ENCODE results near the gene BMP4. TPM values are rescaled to one million over a fixed set of nuclear protein-coding genes. Genes with fewer than 3 reads are reported as not detected.

Gene BMP4
- total RNA-seq = 10 to 100 TPM in 3 of 4 donors, 1 to 10 TPM in 1; 9.1 to 24.5 (median 19.0) TPM

DNA sequence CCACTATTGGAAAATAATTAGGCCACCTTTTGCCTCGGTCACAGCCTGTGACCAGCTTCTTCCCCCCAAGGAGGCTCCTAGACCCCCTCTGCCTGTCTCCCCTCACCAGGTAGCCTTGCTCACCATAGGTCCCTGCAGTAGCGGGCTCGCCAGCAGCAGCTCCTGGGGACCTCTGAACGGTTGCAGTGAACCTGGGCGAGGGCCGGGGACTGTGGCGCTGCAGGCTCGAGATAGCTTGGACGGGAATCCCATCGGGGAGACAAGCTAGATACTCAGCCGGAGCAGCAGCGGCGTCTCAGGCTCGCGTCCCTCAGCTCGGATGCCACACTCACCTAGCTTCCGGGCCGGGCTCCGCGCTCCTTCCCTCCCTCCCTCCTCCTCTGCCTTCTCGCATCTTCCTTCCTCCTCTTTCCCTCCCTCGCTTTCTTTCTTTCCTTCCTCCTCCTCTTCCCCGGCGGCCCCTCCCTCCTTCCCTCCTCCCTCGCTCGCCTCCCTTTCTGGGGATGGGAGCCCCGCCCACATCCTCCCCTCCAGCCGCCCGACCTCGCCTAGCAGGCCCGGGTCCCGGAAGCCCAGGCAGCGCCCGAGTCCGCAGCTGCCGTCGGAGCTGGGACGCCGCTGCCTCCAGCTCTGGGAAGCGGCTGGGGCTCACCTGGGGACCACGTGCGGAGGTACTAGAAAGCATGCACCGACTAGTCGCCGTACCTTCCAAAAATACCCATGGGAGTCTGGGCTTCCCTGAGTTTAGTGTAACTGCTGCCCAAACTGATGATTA is at the start of gene BMP4:
Gene BMP4 (minus strand): TSS at position 399 of the 775 bp plus-strand sequence. CDS start 4,603 bp downstream, outside the sequence.
- 2 to 3% methylated on average over 42 to 45 of the region's 45 CpGs for WGBS, 2 donors
- peak within 1 kb of the TSS; percentile 22 for H3K4me3 ChIP-seq (ENCODE audit: low read depth, poor library complexity, severe bottlenecking)
- no peak for TF ChIP-seq POLR2A (IDR thresholded peaks at IDR 0.05)
- TF ChIP-seq, protein P1, sequence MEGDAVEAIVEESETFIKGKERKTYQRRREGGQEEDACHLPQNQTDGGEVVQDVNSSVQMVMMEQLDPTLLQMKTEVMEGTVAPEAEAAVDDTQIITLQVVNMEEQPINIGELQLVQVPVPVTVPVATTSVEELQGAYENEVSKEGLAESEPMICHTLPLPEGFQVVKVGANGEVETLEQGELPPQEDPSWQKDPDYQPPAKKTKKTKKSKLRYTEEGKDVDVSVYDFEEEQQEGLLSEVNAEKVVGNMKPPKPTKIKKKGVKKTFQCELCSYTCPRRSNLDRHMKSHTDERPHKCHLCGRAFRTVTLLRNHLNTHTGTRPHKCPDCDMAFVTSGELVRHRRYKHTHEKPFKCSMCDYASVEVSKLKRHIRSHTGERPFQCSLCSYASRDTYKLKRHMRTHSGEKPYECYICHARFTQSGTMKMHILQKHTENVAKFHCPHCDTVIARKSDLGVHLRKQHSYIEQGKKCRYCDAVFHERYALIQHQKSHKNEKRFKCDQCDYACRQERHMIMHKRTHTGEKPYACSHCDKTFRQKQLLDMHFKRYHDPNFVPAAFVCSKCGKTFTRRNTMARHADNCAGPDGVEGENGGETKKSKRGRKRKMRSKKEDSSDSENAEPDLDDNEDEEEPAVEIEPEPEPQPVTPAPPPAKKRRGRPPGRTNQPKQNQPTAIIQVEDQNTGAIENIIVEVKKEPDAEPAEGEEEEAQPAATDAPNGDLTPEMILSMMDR (IDR thresholded peaks at IDR 0.05) = no peak
- peak; percentile 89 to 98 for DNase-seq (ENCODE audit: low spot score in 2 of 2)
- intact Hi-C loops (cut with DNase I; ENCODE audit: low total_unique reads) = no loop called here

DNA sequence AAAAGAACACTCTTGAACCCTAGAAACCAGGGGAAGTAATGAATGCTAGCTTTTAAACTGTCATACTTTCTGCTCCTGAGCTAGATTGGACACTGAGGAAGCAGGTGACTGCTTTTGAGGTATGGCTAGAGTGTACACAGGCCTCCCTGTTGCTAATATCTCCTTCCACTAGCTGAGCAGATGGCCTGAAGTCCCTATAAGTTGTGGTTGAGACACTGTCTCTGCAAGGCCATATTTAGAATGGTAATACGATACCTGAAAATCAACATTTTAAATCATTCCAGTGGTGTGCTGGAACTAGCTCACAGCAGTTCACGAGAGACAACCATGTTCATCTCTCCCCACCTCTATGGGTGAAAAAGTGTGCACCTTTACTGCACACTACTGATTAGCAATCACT is 46.4 kb upstream of the BMP4 start:
- DNase-seq (ENCODE audit: low spot score in 2 of 2) = no peak
- no peak overlapping the region for H3K4me3 ChIP-seq (ENCODE audit: low read depth, poor library complexity, severe bottlenecking)
- TF ChIP-seq, protein P1 (IDR thresholded peaks at IDR 0.05) = no peak
- no peak for TF ChIP-seq POLR2A (IDR thresholded peaks at IDR 0.05)
- 89 to 90% methylated on average over 2 of the region's 2 CpGs for WGBS, 2 donors
- intact Hi-C loops (cut with DNase I; ENCODE audit: low total_unique reads) = no loop called here

DNA sequence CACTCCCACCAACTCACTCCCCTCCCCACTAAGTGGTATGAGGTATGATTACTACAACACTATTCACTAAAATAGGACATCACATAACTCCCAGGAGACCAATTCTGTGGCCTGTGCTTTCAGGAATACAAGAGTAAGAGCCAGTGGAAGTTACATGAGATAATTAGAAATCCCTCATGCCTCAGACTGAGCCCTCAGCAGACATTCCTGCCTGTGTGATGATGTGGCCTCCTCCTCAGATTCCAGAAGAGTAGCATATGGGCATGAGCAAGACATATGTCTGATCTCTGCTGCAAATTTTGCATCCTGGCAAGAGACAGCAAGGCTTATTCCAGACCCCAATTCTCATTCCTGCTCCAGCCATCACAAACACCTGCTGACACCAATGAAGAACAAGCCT is 46.0 kb upstream of the BMP4 start:
- intact Hi-C loops (cut with DNase I; ENCODE audit: low total_unique reads) = no loop called here
- no peak overlapping the region for H3K4me3 ChIP-seq (ENCODE audit: low read depth, poor library complexity, severe bottlenecking)
- TF ChIP-seq, protein P1 (IDR thresholded peaks at IDR 0.05) = no peak
- no peak for TF ChIP-seq POLR2A (IDR thresholded peaks at IDR 0.05)
- no peak for DNase-seq (ENCODE audit: low spot score in 2 of 2)

DNA sequence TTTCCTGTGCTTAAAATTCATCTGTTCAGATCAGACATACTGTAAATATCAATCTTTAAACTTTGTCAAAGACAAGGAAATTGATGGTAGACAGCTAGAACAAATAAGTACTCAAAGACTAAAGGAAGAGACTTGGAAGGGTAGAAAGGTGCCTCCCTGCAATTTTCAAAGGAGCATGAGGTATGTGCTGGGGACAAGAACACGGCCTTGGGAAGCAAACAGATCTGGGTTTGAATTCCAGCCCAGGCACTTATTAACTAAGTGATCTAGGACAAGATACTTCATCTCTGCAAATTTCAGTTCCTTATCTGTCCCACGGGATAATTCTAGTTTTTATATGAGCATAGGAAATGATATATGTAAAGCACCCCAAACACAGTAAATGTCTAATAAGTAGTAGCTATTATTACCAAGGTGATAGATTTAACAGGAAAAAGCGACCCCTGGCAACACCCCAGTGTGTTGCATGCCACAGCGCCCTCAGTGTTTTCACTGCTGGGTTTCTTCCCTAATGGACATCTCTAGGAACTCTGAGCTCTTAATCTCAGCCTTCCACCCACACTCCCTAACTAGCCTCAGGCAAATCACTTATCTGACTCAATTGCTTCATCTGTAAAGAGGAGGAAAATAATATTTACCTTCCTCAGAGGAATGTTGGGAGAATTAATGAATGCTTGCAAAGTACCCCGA is 44.7 kb upstream of the BMP4 start:
- WGBS, 2 donors = 61 to 70% methylated on average over 5 of the region's 5 CpGs
- intact Hi-C loops (cut with DNase I; ENCODE audit: low total_unique reads) = no loop called here
- no peak overlapping the region for H3K4me3 ChIP-seq (ENCODE audit: low read depth, poor library complexity, severe bottlenecking)
- no peak for DNase-seq (ENCODE audit: low spot score in 2 of 2)
- TF ChIP-seq, protein P1 (IDR thresholded peaks at IDR 0.05) = no peak

DNA sequence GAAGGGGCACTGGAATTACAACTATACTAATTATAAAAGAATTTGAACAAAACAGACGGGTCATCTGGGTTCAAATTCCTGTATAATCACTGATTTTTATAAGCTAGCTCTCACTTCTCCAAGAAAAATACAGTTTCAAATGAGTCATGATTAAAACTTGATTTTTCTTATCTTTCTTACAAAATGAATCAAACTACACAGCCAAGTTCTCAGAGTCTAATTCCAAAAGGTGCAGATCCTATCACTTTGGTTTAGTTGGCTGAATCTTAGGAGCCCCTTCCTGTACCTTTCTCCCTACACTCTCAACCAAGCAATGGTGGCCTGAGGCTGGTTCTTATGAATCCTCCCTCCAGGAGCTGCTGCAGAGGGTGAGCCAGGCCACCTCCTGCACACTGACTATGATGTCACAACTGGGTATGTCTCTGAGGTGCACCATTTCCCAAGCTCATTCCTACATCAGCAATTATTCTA is 43.8 kb upstream of the BMP4 start:
- intact Hi-C loops (cut with DNase I; ENCODE audit: low total_unique reads) = no loop called here
- WGBS, 2 donors = 73 to 75% methylated on average over 1 of the region's 1 CpG
- DNase-seq (ENCODE audit: low spot score in 2 of 2) = no peak
- no peak overlapping the region for H3K4me3 ChIP-seq (ENCODE audit: low read depth, poor library complexity, severe bottlenecking)
- TF ChIP-seq, protein P1 (IDR thresholded peaks at IDR 0.05) = no peak

All from lower leg skin (tissue), 4 donors.